ENCODE results near the gene PDZRN3. TPM values are rescaled to one million over a fixed set of nuclear protein-coding genes. Genes with fewer than 3 reads are reported as not detected.
A peak's percentile ranks its signal among the peaks of the same experiment; 100 is the strongest.

Gene PDZRN3
- total and polyA plus RNA-seq, 2 donors from 2014 or later = 9.5 to 13.2 TPM

DNA sequence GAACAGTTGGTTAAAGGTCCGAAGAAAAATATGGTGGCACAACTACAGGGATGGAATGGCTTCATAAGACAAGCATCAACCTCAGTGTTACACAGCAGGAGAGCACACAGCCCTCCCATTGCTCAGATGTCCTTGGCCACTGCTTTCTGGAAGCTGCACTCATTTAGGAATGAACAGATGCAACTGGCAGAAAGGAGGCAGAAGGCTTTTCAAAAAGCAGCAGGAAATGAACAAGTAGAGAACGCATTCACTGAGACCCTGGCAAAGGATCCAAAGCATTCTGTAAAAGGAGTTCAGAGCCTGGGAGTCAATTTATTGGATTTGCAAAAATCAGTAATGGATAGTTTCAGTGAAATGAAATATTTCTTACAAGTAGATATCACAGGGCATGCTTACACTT, 101.1 kb downstream of the PDZRN3 start:
- intact Hi-C loops (cut with DNase I) = no loop called here
- Histone ChIP-seq H3K36me3 (ENCODE audit: control insufficient read depth in 2 of 3, insufficient read depth in 3 of 3, low read length in 3 of 3) (no peaks in the 10 kb centered on the region), H3K4me3 (ENCODE audit: low read length in 3 of 3) (no peak overlapping the region), H3K9ac (ENCODE audit: low read length in 3 of 3) (no peak overlapping the region), H3K27ac (ENCODE audit: low read depth in 2 of 2, low read length in 2 of 2) (no peak overlapping the region), H3K27me3 (ENCODE audit: control insufficient read depth, insufficient read depth, low read length) (no peaks in the 10 kb centered on the region), H3K9me3 (ENCODE audit: control insufficient read depth in 2 of 3, insufficient read depth in 1 of 3, low read length in 3 of 3) (no peaks in the 10 kb centered on the region), H3K4me1 (ENCODE audit: control insufficient read depth in 2 of 3, insufficient read depth in 2 of 3, low read depth in 1 of 3, low read length in 3 of 3) (peaks cover 0 to 6% (median 0%) of the 10 kb centered on the region in 3 donors)
- FAIRE-seq = no peak
- TF ChIP-seq, protein P1, sequence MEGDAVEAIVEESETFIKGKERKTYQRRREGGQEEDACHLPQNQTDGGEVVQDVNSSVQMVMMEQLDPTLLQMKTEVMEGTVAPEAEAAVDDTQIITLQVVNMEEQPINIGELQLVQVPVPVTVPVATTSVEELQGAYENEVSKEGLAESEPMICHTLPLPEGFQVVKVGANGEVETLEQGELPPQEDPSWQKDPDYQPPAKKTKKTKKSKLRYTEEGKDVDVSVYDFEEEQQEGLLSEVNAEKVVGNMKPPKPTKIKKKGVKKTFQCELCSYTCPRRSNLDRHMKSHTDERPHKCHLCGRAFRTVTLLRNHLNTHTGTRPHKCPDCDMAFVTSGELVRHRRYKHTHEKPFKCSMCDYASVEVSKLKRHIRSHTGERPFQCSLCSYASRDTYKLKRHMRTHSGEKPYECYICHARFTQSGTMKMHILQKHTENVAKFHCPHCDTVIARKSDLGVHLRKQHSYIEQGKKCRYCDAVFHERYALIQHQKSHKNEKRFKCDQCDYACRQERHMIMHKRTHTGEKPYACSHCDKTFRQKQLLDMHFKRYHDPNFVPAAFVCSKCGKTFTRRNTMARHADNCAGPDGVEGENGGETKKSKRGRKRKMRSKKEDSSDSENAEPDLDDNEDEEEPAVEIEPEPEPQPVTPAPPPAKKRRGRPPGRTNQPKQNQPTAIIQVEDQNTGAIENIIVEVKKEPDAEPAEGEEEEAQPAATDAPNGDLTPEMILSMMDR (IDR thresholded peaks at IDR 0.05; ENCODE audit: borderline replicate concordance, extremely low read depth, insufficient read depth) = no peak
- no peak for DNase-seq

GRCh38 chr3:73521734-73522336, 102.9 kb downstream of the PDZRN3 start:
- DNase-seq = no peak
- Histone ChIP-seq H3K27ac (ENCODE audit: low read depth in 2 of 2, low read length in 2 of 2) (no peak overlapping the region), H3K4me1 (ENCODE audit: control insufficient read depth in 2 of 3, insufficient read depth in 2 of 3, low read depth in 1 of 3, low read length in 3 of 3) (peaks cover 0 to 6% (median 0%) of the 10 kb centered on the region in 3 donors), H3K27me3 (ENCODE audit: control insufficient read depth, insufficient read depth, low read length) (no peaks in the 10 kb centered on the region), H3K36me3 (ENCODE audit: control insufficient read depth in 2 of 3, insufficient read depth in 3 of 3, low read length in 3 of 3) (no peaks in the 10 kb centered on the region), H3K9ac (ENCODE audit: low read length in 3 of 3) (no peak overlapping the region), H3K9me3 (ENCODE audit: control insufficient read depth in 2 of 3, insufficient read depth in 1 of 3, low read length in 3 of 3) (no peaks in the 10 kb centered on the region), H3K4me3 (ENCODE audit: low read length in 3 of 3) (no peak overlapping the region)
- FAIRE-seq = no peak
- TF ChIP-seq, protein P1 (IDR thresholded peaks at IDR 0.05; ENCODE audit: borderline replicate concordance, extremely low read depth, insufficient read depth) = no peak
- intact Hi-C loops (cut with DNase I) = no loop called here

GRCh38 chr3:73520931-73521461, 103.7 kb downstream of the PDZRN3 start:
- H3K36me3 ChIP-seq (ENCODE audit: control insufficient read depth in 2 of 3, insufficient read depth in 3 of 3, low read length in 3 of 3) = no peaks in the 10 kb centered on the region
- H3K9ac ChIP-seq (ENCODE audit: low read length in 3 of 3) = no peak overlapping the region
- no peaks in the 10 kb centered on the region for H3K9me3 ChIP-seq (ENCODE audit: control insufficient read depth in 2 of 3, insufficient read depth in 1 of 3, low read length in 3 of 3)
- TF ChIP-seq, protein P1 (IDR thresholded peaks at IDR 0.05; ENCODE audit: borderline replicate concordance, extremely low read depth, insufficient read depth) = no peak
- DNase-seq = peak in 3 of 5 donors; percentile 29 to 43 (median 33)
- no peak for FAIRE-seq
- intact Hi-C loops (cut with DNase I) = no loop called here
- H3K4me3 ChIP-seq (ENCODE audit: low read length in 3 of 3) = no peak overlapping the region
- peaks cover 0 to 9% (median 0%) of the 10 kb centered on the region in 3 donors for H3K4me1 ChIP-seq (ENCODE audit: control insufficient read depth in 2 of 3, insufficient read depth in 2 of 3, low read depth in 1 of 3, low read length in 3 of 3)
- no peaks in the 10 kb centered on the region for H3K27me3 ChIP-seq (ENCODE audit: control insufficient read depth, insufficient read depth, low read length)
- no peak overlapping the region for H3K27ac ChIP-seq (ENCODE audit: low read depth in 2 of 2, low read length in 2 of 2)
